ENCODE results near the gene OS9.

OS9 gene

GRCh38 chr12:57718641-57719528 lies 25.0 kb downstream of the OS9 start:
- Histone ChIP-seq H2BK15ac (ENCODE audit: low read depth, poor library complexity, severe bottlenecking) (no peak overlapping the region), H3K4me1 (ENCODE audit: control insufficient read depth, insufficient read depth, low read depth, low read length) (peaks cover 3% of the 10 kb centered on the region), H4K8ac (ENCODE audit: low read length) (no peak overlapping the region), H3K27ac (ENCODE audit: low read length, poor library complexity, severe bottlenecking) (no peak overlapping the region), H2BK12ac (ENCODE audit: low read length in 2 of 2) (no peak overlapping the region), H3K9me3 (ENCODE audit: control insufficient read depth, low read length) (no peaks in the 10 kb centered on the region), H3K4me2 (ENCODE audit: low read length, poor library complexity, severe bottlenecking) (no peak overlapping the region), H3K4ac (ENCODE audit: low read depth in 1 of 2, low read length in 2 of 2) (no peak overlapping the region), H3K9ac (ENCODE audit: low read length) (no peak overlapping the region), H3K27me3 (ENCODE audit: control insufficient read depth in 1 of 2, insufficient read depth in 1 of 2, low read length in 2 of 2) (peaks cover 0 to 2% of the 10 kb centered on the region in 2 experiments), H3K79me1 (replicated peaks; ENCODE audit: low read length, poor library complexity, severe bottlenecking) (no peaks in the 10 kb centered on the region), H2AK5ac (ENCODE audit: low read length, severe bottlenecking) (no peak overlapping the region), H3K14ac (ENCODE audit: low read length in 2 of 2) (no peak overlapping the region), H2BK5ac (ENCODE audit: low read depth, low read length, poor library complexity, severe bottlenecking) (no peak overlapping the region), H3K23ac (ENCODE audit: low read length in 2 of 2) (no peak overlapping the region), H2AFZ (ENCODE audit: low read depth, low read length) (no peak overlapping the region), H2BK120ac (ENCODE audit: low read depth, low read length) (no peak overlapping the region), H3K18ac (ENCODE audit: low read depth in 1 of 2, low read length in 2 of 2) (no peak overlapping the region), H3K4me3 (ENCODE audit: insufficient read depth in 1 of 2, low read depth in 1 of 2, low read length in 2 of 2) (no peak overlapping the region), H3K36me3 (ENCODE audit: control insufficient read depth in 1 of 2, insufficient read depth in 2 of 2, low read depth in 1 of 2, low read length in 2 of 2) (peaks cover 64 to 70% of the 10 kb centered on the region in 2 experiments), H4K91ac (ENCODE audit: low read length) (no peak overlapping the region)
- no peak for DNase-seq
- over 99% methylated on average over 14 of the region's 15 CpGs for WGBS

GRCh38 chr12:57719777-57720605 lies 26.1 kb downstream of the OS9 start:
- Histone ChIP-seq H3K9me3 (ENCODE audit: control insufficient read depth, low read length) (no peaks in the 10 kb centered on the region), H3K9ac (ENCODE audit: low read length) (no peak overlapping the region), H3K79me1 (replicated peaks; ENCODE audit: low read length, poor library complexity, severe bottlenecking) (no peaks in the 10 kb centered on the region), H2AFZ (ENCODE audit: low read depth, low read length) (no peak overlapping the region), H3K4me1 (ENCODE audit: control insufficient read depth, insufficient read depth, low read depth, low read length) (peaks cover 3% of the 10 kb centered on the region), H3K27me3 (ENCODE audit: control insufficient read depth in 1 of 2, insufficient read depth in 1 of 2, low read length in 2 of 2) (peaks cover 10 to 13% of the 10 kb centered on the region in 2 experiments), H3K23ac (ENCODE audit: low read length in 2 of 2) (no peak overlapping the region), H3K27ac (ENCODE audit: low read length, poor library complexity, severe bottlenecking) (no peak overlapping the region), H4K8ac (ENCODE audit: low read length) (no peak overlapping the region), H2BK12ac (ENCODE audit: low read length in 2 of 2) (no peak overlapping the region), H3K36me3 (ENCODE audit: control insufficient read depth in 1 of 2, insufficient read depth in 2 of 2, low read depth in 1 of 2, low read length in 2 of 2) (peaks cover 59 to 64% of the 10 kb centered on the region in 2 experiments), H3K14ac (ENCODE audit: low read length in 2 of 2) (no peak overlapping the region), H2AK5ac (ENCODE audit: low read length, severe bottlenecking) (no peak overlapping the region), H4K91ac (ENCODE audit: low read length) (no peak overlapping the region), H2BK120ac (ENCODE audit: low read depth, low read length) (no peak overlapping the region), H3K18ac (ENCODE audit: low read depth in 1 of 2, low read length in 2 of 2) (no peak overlapping the region), H2BK5ac (ENCODE audit: low read depth, low read length, poor library complexity, severe bottlenecking) (no peak overlapping the region), H3K4ac (ENCODE audit: low read depth in 1 of 2, low read length in 2 of 2) (no peak overlapping the region), H3K4me2 (ENCODE audit: low read length, poor library complexity, severe bottlenecking) (no peak overlapping the region), H2BK15ac (ENCODE audit: low read depth, poor library complexity, severe bottlenecking) (no peak overlapping the region), H3K4me3 (ENCODE audit: insufficient read depth in 1 of 2, low read depth in 1 of 2, low read length in 2 of 2) (no peak overlapping the region)
- 95% methylated on average over 20 of the region's 20 CpGs for WGBS
- no peak for DNase-seq

GRCh38 chr12:57720606-57721595 lies 27.0 kb downstream of the OS9 start:
- over 99% methylated on average over 10 of the region's 11 CpGs for WGBS
- peaks cover 11 to 19% of the 10 kb centered on the region in 2 experiments for H3K27me3 ChIP-seq (ENCODE audit: control insufficient read depth in 1 of 2, insufficient read depth in 1 of 2, low read length in 2 of 2)
- H3K23ac ChIP-seq (ENCODE audit: low read length in 2 of 2), result no peak overlapping the region
- H2BK15ac ChIP-seq (ENCODE audit: low read depth, poor library complexity, severe bottlenecking), result no peak overlapping the region
- no peak overlapping the region for H2BK5ac ChIP-seq (ENCODE audit: low read depth, low read length, poor library complexity, severe bottlenecking)
- H3K4me1 ChIP-seq (ENCODE audit: control insufficient read depth, insufficient read depth, low read depth, low read length), result peaks cover 6% of the 10 kb centered on the region
- no peak overlapping the region for H2BK12ac ChIP-seq (ENCODE audit: low read length in 2 of 2)
- no peak overlapping the region for H3K4me2 ChIP-seq (ENCODE audit: low read length, poor library complexity, severe bottlenecking)
- no peak overlapping the region for H3K4ac ChIP-seq (ENCODE audit: low read depth in 1 of 2, low read length in 2 of 2)
- no peak overlapping the region for H3K4me3 ChIP-seq (ENCODE audit: insufficient read depth in 1 of 2, low read depth in 1 of 2, low read length in 2 of 2)
- no peaks in the 10 kb centered on the region for H3K9me3 ChIP-seq (ENCODE audit: control insufficient read depth, low read length)
- H3K36me3 ChIP-seq (ENCODE audit: control insufficient read depth in 1 of 2, insufficient read depth in 2 of 2, low read depth in 1 of 2, low read length in 2 of 2), result peaks cover 54 to 58% of the 10 kb centered on the region in 2 experiments
- no peak overlapping the region for H2AK5ac ChIP-seq (ENCODE audit: low read length, severe bottlenecking)
- no peak overlapping the region for H4K8ac ChIP-seq (ENCODE audit: low read length)
- no peak overlapping the region for H3K9ac ChIP-seq (ENCODE audit: low read length)
- H3K27ac ChIP-seq (ENCODE audit: low read length, poor library complexity, severe bottlenecking), result no peak overlapping the region
- H3K18ac ChIP-seq (ENCODE audit: low read depth in 1 of 2, low read length in 2 of 2), result no peak overlapping the region
- H3K79me1 ChIP-seq (replicated peaks; ENCODE audit: low read length, poor library complexity, severe bottlenecking), result no peaks in the 10 kb centered on the region
- no peak overlapping the region for H3K14ac ChIP-seq (ENCODE audit: low read length in 2 of 2)
- no peak overlapping the region for H2AFZ ChIP-seq (ENCODE audit: low read depth, low read length)
- H4K91ac ChIP-seq (ENCODE audit: low read length), result no peak overlapping the region
- no peak overlapping the region for H2BK120ac ChIP-seq (ENCODE audit: low read depth, low read length)
- no peak for DNase-seq
